ENCODE results near the gene UBA3. TPM values are rescaled to one million over a fixed set of nuclear protein-coding genes. Genes with fewer than 3 reads are reported as not detected.

The UBA3 gene
- total and polyA plus RNA-seq, 2 of the 13 experiments (the other 11 are each of a cell fraction or from before 2014, with no cell fraction given), result 40.7 to 49.0 TPM

DNA sequence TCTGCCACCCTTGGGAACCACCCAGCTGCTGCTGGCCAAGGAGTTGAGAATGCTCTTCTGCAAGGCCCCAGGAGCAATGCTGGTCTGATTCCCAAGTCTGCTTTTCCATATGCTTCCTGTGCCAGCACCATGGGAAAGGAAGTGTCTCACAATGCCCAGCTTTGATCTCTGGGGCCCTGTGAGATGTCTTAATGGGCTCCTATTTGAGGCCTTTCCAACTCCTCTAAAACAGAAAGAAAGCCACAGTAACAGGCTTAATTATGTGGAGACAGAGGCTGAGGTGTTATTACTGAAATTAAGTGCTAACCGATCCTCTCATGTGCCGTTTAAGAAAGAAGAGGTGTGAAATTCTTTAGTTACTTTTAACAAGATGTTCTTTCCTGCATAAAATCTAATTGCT is 71.2 kb downstream of the UBA3 start:
- BruUV-seq (replicated peaks), result no TSS peak
- Histone ChIP-seq H3K9ac (ENCODE audit: insufficient read depth, low read depth, low read length) (no peak overlapping the region), H3K36me3 (replicated peaks in 1 of 2; ENCODE audit: control insufficient read depth in 1 of 2, insufficient read depth in 2 of 2, low read length in 2 of 2) (peaks cover 3 to 12% of the 10 kb centered on the region in 2 experiments), H3K79me2 (ENCODE audit: insufficient read depth, low read length) (no peaks in the 10 kb centered on the region), H3K4me2 (ENCODE audit: low read depth, low read length) (no peak overlapping the region), H3K9me3 (ENCODE audit: low read length) (no peaks in the 10 kb centered on the region), H2AFZ (ENCODE audit: low read length) (no peak overlapping the region), H3K4me1 (ENCODE audit: insufficient read depth, low read length) (peaks cover 12% of the 10 kb centered on the region), H4K20me1 (ENCODE audit: insufficient read depth, low read length) (no peaks in the 10 kb centered on the region), H3K27me3 (ENCODE audit: control insufficient read depth in 1 of 2, insufficient read depth in 2 of 2, low read length in 2 of 2) (no peaks in the 10 kb centered on the region), H3K4me3 (replicated peaks in 1 of 3; ENCODE audit: insufficient read depth in 1 of 3, low read depth in 2 of 3, low read length in 3 of 3) (no peak overlapping the region), H3K27ac (ENCODE audit: extremely low read length, insufficient read depth, low read length) (no peak overlapping the region)
- CTCF ChIA-PET (ENCODE audit: low intra/inter-chr PET ratio, low total read pairs), result no interaction called here
- POLR2A ChIA-PET, result no interaction called here
- FAIRE-seq (no peak), DNase-seq (ENCODE audit: low spot score) (no peak), ATAC-seq (no peak)
- TF ChIP-seq YEATS2 (CRISPR knock-in tag; IDR thresholded peaks at IDR 0.05; ENCODE audit: borderline replicate concordance) (no peak), ZNF264 (CRISPR knock-in tag; IDR thresholded peaks at IDR 0.05) (no peak), DNMT1 (CRISPR knock-in tag; IDR thresholded peaks at IDR 0.05) (no peak), SNAI1 (CRISPR knock-in tag; IDR thresholded peaks at IDR 0.05; ENCODE audit: borderline replicate concordance) (no peak)
- TF ChIP-seq, protein P1, sequence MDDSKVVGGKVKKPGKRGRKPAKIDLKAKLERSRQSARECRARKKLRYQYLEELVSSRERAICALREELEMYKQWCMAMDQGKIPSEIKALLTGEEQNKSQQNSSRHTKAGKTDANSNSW (CRISPR knock-in tag; IDR thresholded peaks at IDR 0.05; ENCODE audit: borderline replicate concordance), result no peak
- WGBS (ENCODE audit: low lambda C conversion rate), result 98% methylated on average over 2 of the region's 2 CpGs
- intact Hi-C loops (cut with micrococcal nuclease; ENCODE audit: unreplicated experiment), result no loop called here
- in situ Hi-C loops (cut with HindIII; ENCODE audit: extremely low pct_ligation_motif_present, low pct_unique_long_range_greater_than_20kb), result no loop called here

GRCh38 chr3:69005791-69006482 is 74.2 kb downstream of the UBA3 start:
- Histone ChIP-seq H3K9ac (ENCODE audit: insufficient read depth, low read depth, low read length) (no peak overlapping the region), H3K79me2 (ENCODE audit: insufficient read depth, low read length) (no peaks in the 10 kb centered on the region), H3K4me3 (replicated peaks in 1 of 3; ENCODE audit: insufficient read depth in 1 of 3, low read depth in 2 of 3, low read length in 3 of 3) (no peak overlapping the region), H3K4me1 (ENCODE audit: insufficient read depth, low read length) (no peaks in the 10 kb centered on the region), H3K27ac (ENCODE audit: extremely low read length, insufficient read depth, low read length) (no peak overlapping the region), H4K20me1 (ENCODE audit: insufficient read depth, low read length) (no peaks in the 10 kb centered on the region), H3K36me3 (replicated peaks in 1 of 2; ENCODE audit: control insufficient read depth in 1 of 2, insufficient read depth in 2 of 2, low read length in 2 of 2) (peaks cover 3 to 12% of the 10 kb centered on the region in 2 experiments), H3K27me3 (ENCODE audit: control insufficient read depth in 1 of 2, insufficient read depth in 2 of 2, low read length in 2 of 2) (no peaks in the 10 kb centered on the region), H2AFZ (ENCODE audit: low read length) (no peak overlapping the region), H3K4me2 (ENCODE audit: low read depth, low read length) (no peak overlapping the region), H3K9me3 (ENCODE audit: low read length) (no peaks in the 10 kb centered on the region)
- TF ChIP-seq GLMP (CRISPR knock-in tag; IDR thresholded peaks at IDR 0.05; ENCODE audit: borderline replicate concordance), result no peak
- TF ChIP-seq ZSCAN30 (CRISPR knock-in tag; IDR thresholded peaks at IDR 0.05), result no peak
- no peak for TF ChIP-seq ZNF788 (CRISPR knock-in tag; IDR thresholded peaks at IDR 0.05; ENCODE audit: borderline replicate concordance)
- no peak for TF ChIP-seq KMT2B (CRISPR knock-in tag; IDR thresholded peaks at IDR 0.05)
- no peak for TF ChIP-seq THAP7 (CRISPR knock-in tag; IDR thresholded peaks at IDR 0.05)
- TF ChIP-seq TEAD2 (CRISPR knock-in tag; IDR thresholded peaks at IDR 0.05), result no peak
- TF ChIP-seq GTF3A (CRISPR knock-in tag; conservative IDR thresholded peaks at IDR 0.05), result no peak
- no peak for TF ChIP-seq FOSL2 (CRISPR knock-in tag; IDR thresholded peaks at IDR 0.05)
- TF ChIP-seq KLF13 (CRISPR knock-in tag; IDR thresholded peaks at IDR 0.05), result no peak
- TF ChIP-seq ZNF274 (CRISPR knock-in tag; IDR thresholded peaks at IDR 0.05), result no peak
- TF ChIP-seq MATR3 (CRISPR knock-in tag; IDR thresholded peaks at IDR 0.05), result no peak
- TF ChIP-seq ZBTB44 (CRISPR knock-in tag; IDR thresholded peaks at IDR 0.05), result no peak
- ChIA-PET CTCF (ENCODE audit: low intra/inter-chr PET ratio, low total read pairs) (no interaction called here), POLR2A (no interaction called here)
- no peak for ATAC-seq
- intact Hi-C loops (cut with micrococcal nuclease; ENCODE audit: unreplicated experiment), result no loop called here
- FAIRE-seq, result no peak
- no TSS peak for BruUV-seq (replicated peaks)
- 98% methylated on average over 5 of the region's 5 CpGs for WGBS (ENCODE audit: low lambda C conversion rate)
- DNase-seq (ENCODE audit: low spot score), result no peak
- in situ Hi-C loops (cut with HindIII; ENCODE audit: extremely low pct_ligation_motif_present, low pct_unique_long_range_greater_than_20kb), result no loop called here
